ENCODE measurements around the gene PIK3CA.

The PIK3CA gene

DNA sequence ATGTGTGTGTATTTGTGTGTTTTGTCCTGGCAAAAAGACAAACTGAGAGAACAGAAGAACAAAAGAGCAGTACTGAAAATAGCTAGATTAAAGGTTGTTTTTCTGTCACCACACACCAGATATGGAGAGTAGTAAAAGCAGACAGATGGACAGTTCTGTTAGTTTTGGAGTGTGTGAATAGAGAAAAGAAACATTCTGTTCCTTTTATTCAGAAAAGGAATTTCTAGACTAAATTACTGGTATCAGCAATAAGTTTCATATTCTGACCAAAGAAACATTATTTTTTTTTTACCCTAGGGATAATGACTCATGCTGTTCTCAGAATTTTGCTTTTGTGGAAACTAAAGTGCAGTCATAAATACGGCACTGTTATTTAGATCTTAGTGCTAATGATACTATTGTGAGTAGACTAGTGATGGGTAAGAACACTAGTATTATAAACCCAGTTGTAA, 32.9 kb downstream of the PIK3CA start:
- TF ChIP-seq, protein P1, sequence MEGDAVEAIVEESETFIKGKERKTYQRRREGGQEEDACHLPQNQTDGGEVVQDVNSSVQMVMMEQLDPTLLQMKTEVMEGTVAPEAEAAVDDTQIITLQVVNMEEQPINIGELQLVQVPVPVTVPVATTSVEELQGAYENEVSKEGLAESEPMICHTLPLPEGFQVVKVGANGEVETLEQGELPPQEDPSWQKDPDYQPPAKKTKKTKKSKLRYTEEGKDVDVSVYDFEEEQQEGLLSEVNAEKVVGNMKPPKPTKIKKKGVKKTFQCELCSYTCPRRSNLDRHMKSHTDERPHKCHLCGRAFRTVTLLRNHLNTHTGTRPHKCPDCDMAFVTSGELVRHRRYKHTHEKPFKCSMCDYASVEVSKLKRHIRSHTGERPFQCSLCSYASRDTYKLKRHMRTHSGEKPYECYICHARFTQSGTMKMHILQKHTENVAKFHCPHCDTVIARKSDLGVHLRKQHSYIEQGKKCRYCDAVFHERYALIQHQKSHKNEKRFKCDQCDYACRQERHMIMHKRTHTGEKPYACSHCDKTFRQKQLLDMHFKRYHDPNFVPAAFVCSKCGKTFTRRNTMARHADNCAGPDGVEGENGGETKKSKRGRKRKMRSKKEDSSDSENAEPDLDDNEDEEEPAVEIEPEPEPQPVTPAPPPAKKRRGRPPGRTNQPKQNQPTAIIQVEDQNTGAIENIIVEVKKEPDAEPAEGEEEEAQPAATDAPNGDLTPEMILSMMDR (conservative IDR thresholded peaks at IDR 0.05; ENCODE audit: low read length): no peak
- peak; percentile 44 for DNase-seq (ENCODE audit: low read depth)
- H3K4me3 ChIP-seq (ENCODE audit: low read length): no peak overlapping the region

DNA sequence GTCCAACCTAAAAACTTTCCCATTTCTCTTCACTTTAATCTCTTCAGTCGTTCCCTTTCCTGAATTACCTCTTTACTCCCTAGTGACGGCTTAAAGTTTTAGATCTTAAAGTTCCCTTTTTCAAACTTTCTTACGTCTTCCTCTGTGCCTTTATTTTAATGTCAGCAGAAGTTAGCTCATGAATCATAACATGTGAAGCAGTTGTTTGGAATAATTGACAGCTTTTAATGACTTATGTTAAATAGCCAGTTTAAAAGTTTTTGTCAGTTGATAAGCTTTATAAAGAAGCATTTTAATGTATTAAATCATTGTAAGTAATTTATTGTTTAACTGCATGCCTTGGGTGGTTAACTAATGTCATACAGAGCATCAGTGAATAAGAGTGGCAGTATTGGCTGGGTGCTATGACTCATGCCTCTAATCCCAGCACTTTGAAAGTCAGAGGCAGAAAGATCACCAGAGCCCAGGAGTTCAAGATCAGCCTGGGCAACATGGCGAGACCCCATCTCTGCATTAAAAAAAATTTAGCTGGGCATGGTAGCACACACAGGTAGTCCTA, 33.9 kb downstream of the PIK3CA start:
- no peak overlapping the region for H3K4me3 ChIP-seq (ENCODE audit: low read length)
- no peak for DNase-seq (ENCODE audit: low read depth)
- TF ChIP-seq, protein P1 (conservative IDR thresholded peaks at IDR 0.05; ENCODE audit: low read length): no peak

- no peak overlapping the region for H3K4me3 ChIP-seq (ENCODE audit: low read length)
- DNase-seq (ENCODE audit: low read depth): peak; percentile 11
- TF ChIP-seq, protein P1 (conservative IDR thresholded peaks at IDR 0.05; ENCODE audit: low read length): no peak
These were observed 34.7 kb downstream of the PIK3CA start for GRCh38 chr3:179182902-179183301.

DNA sequence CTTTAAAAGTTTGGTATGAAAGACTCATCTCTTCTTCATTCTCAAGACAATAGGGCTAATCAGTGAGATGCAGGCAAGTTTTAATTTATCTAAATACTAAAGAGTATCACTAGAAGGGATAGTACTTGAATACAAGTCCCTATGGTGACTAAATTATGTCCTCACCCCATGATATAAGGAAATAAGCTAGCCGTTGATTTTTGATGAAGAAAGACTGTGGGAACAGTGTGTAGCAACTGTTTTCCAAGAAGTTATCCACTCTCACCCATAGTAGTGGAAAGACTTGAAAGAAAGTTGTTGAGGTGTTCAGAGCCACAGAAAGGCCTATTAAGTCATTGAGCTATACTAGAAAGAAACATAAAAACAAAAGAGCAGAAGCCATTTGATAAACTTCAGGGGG, 36.7 kb downstream of the PIK3CA start:
- H3K4me3 ChIP-seq (ENCODE audit: low read length): no peak overlapping the region
- no peak for DNase-seq (ENCODE audit: low read depth)
- TF ChIP-seq, protein P1 (conservative IDR thresholded peaks at IDR 0.05; ENCODE audit: low read length): no peak

- no peak for DNase-seq (ENCODE audit: low read depth)
- TF ChIP-seq, protein P1 (conservative IDR thresholded peaks at IDR 0.05; ENCODE audit: low read length): no peak
- H3K4me3 ChIP-seq (ENCODE audit: low read length): no peak overlapping the region
These were observed 38.3 kb downstream of the PIK3CA start for GRCh38 chr3:179186426-179186825.

DNA sequence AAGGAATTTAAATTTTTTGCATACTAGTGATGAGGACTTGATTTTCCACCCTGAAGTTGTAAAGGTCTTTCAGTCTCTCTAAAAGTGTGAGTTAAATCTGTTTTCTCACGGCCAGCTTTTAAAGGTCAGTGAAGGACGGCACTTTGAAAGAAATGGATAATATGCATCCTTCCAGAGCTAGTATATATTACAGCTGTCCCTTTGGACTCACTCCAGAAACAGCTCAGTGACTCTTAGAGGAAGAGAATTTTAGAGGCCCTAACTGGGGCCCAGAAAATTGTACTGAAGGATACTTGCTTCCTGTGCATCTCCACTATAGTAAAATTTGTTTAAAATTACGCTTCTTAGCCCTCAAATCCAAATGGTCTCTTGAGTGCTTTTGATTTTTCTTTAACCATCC, 41.6 kb downstream of the PIK3CA start:
- peak; percentile 56 for DNase-seq (ENCODE audit: low read depth)
- no peak overlapping the region for H3K4me3 ChIP-seq (ENCODE audit: low read length)
- TF ChIP-seq, protein P1 (conservative IDR thresholded peaks at IDR 0.05; ENCODE audit: low read length): no peak

GRCh38 chr3:179190581-179190980, 42.4 kb downstream of the PIK3CA start:
- H3K4me3 ChIP-seq (ENCODE audit: low read length): no peak overlapping the region
- TF ChIP-seq, protein P1 (conservative IDR thresholded peaks at IDR 0.05; ENCODE audit: low read length): no peak
- DNase-seq (ENCODE audit: low read depth): no peak
